ENCODE results near the gene ACTR3C.
"Not testable (repeated sequence)": the region's sequence is repeated elsewhere in the genome, so short reads cannot be mapped to it uniquely, and the experiment has no call there.

ACTR3C gene

GRCh38 chr7:150276132-150276695 lies 47.1 kb downstream of the ACTR3C start:
- peak; percentile 33 for DNase-seq
- not testable (repeated sequence) for H3K27ac ChIP-seq; H3K27me3 ChIP-seq (ENCODE audit: insufficient read depth, low read depth, severe bottlenecking); H3K36me3 ChIP-seq; H3K4me3 ChIP-seq (ENCODE audit: low read depth, low read length); H3K9me3 ChIP-seq (ENCODE audit: severe bottlenecking)
- TF ChIP-seq, protein P1, sequence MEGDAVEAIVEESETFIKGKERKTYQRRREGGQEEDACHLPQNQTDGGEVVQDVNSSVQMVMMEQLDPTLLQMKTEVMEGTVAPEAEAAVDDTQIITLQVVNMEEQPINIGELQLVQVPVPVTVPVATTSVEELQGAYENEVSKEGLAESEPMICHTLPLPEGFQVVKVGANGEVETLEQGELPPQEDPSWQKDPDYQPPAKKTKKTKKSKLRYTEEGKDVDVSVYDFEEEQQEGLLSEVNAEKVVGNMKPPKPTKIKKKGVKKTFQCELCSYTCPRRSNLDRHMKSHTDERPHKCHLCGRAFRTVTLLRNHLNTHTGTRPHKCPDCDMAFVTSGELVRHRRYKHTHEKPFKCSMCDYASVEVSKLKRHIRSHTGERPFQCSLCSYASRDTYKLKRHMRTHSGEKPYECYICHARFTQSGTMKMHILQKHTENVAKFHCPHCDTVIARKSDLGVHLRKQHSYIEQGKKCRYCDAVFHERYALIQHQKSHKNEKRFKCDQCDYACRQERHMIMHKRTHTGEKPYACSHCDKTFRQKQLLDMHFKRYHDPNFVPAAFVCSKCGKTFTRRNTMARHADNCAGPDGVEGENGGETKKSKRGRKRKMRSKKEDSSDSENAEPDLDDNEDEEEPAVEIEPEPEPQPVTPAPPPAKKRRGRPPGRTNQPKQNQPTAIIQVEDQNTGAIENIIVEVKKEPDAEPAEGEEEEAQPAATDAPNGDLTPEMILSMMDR (IDR thresholded peaks at IDR 0.05; ENCODE audit: low read depth, low read length) = peak; percentile 37; the same call in 1 of the 2 replicates

- H3K4me3 ChIP-seq (ENCODE audit: low read depth, low read length); H3K27me3 ChIP-seq (ENCODE audit: insufficient read depth, low read depth, severe bottlenecking); DNase-seq; H3K9me3 ChIP-seq (ENCODE audit: severe bottlenecking); H3K36me3 ChIP-seq; H3K27ac ChIP-seq: not testable (repeated sequence)
These were observed 51.4 kb downstream of the ACTR3C start for GRCh38 chr7:150271898-150272297.

DNA sequence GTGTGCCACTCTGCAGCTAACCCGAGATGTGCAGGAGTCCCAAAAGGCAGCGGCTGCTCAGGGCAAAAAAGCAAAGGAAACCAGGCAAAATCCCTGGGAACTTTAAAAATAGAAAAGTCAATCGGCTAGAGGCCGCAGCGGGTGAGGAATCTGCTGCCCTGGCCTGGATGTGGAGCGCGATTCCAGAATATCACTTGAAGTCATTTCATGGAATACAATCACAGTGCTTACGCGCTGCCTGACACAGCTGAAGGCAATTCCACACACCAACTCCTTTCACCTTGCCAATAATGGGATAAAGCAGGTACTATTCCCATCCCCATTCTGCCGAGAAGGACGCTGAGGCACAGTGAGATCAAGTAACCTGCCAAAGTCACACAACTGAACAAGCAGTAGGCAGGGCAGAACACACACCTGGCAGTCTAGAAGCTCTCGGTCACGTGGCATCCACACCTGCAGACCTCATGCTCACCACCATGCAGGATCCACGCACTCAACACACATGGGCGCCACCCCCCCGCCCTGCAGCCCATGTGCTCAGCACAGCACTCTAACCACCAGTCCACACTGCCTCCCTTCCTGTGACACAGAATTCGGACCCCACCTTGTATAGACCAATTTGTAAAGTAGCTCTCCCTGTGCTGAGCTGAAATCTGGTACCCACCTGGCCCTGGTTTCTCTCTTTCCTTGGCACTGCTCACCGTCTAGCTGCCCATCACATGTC lies 53.1 kb downstream of the ACTR3C start:
- H3K27ac ChIP-seq; H3K9me3 ChIP-seq (ENCODE audit: severe bottlenecking); DNase-seq; H3K27me3 ChIP-seq (ENCODE audit: insufficient read depth, low read depth, severe bottlenecking); H3K4me3 ChIP-seq (ENCODE audit: low read depth, low read length); H3K36me3 ChIP-seq: not testable (repeated sequence)

- not testable (repeated sequence) for H3K27ac ChIP-seq; H3K27me3 ChIP-seq (ENCODE audit: insufficient read depth, low read depth, severe bottlenecking); H3K9me3 ChIP-seq (ENCODE audit: severe bottlenecking); DNase-seq; H3K4me3 ChIP-seq (ENCODE audit: low read depth, low read length); H3K36me3 ChIP-seq
These were observed 54.5 kb downstream of the ACTR3C start for GRCh38 chr7:150268798-150269197.

- not testable (repeated sequence) for H3K27me3 ChIP-seq (ENCODE audit: insufficient read depth, low read depth, severe bottlenecking); H3K27ac ChIP-seq; DNase-seq; H3K9me3 ChIP-seq (ENCODE audit: severe bottlenecking); H3K4me3 ChIP-seq (ENCODE audit: low read depth, low read length); H3K36me3 ChIP-seq
These were observed 55.1 kb downstream of the ACTR3C start for GRCh38 chr7:150268287-150268686.

- H3K9me3 ChIP-seq (ENCODE audit: severe bottlenecking); H3K27me3 ChIP-seq (ENCODE audit: insufficient read depth, low read depth, severe bottlenecking); H3K4me3 ChIP-seq (ENCODE audit: low read depth, low read length); H3K27ac ChIP-seq; DNase-seq; H3K36me3 ChIP-seq: not testable (repeated sequence)
These were observed 56.2 kb downstream of the ACTR3C start for GRCh38 chr7:150266953-150267665.

DNA sequence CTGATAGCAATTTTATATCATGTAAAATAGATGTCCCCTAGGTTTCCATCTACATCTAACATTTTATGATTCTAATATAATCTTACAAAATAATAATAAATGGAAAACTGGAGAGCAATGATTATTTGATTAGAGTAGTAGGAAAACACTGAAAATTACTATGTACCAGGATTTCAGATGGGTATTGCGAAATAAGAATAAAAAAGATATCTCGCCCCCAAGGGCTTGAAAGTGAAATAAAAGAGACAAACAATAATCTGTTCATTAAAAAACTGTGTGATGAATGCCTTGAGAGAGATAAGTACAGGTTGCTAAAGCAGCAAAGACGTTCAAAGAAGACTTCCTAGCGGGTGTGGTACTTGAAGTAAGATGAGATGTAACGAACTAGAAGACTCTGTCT lies 60.7 kb downstream of the ACTR3C start:
- not testable (repeated sequence) for DNase-seq; H3K36me3 ChIP-seq; H3K4me3 ChIP-seq (ENCODE audit: low read depth, low read length); H3K27ac ChIP-seq; H3K27me3 ChIP-seq (ENCODE audit: insufficient read depth, low read depth, severe bottlenecking); H3K9me3 ChIP-seq (ENCODE audit: severe bottlenecking)

DNA sequence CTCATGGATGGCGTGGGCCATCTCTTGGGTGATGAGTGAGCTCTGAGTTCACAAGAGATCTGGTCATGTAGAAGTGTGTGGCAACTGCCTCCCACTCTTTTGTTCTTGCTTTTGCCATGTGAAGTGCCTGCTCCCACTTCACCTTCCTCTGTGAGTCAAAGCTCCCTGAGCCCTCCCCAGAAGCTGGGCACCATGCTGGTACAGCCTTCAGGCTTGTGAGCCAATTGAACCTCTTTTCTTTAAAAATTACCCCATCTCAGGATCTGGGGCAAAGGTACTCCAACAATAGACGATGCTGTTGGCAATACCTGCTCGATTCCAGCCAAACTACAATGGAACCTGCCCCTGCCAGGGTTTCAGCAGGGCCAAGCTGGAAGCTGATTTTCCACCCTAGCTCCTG lies 75.6 kb downstream of the ACTR3C start:
- not testable (repeated sequence) for H3K9me3 ChIP-seq (ENCODE audit: severe bottlenecking); H3K27me3 ChIP-seq (ENCODE audit: insufficient read depth, low read depth, severe bottlenecking); DNase-seq; H3K27ac ChIP-seq; H3K36me3 ChIP-seq; H3K4me3 ChIP-seq (ENCODE audit: low read depth, low read length)

- not testable (repeated sequence) for H3K9me3 ChIP-seq (ENCODE audit: severe bottlenecking); H3K27me3 ChIP-seq (ENCODE audit: insufficient read depth, low read depth, severe bottlenecking)
These were observed 78.1 kb downstream of the ACTR3C start for GRCh38 chr7:150245208-150245607.

DNA sequence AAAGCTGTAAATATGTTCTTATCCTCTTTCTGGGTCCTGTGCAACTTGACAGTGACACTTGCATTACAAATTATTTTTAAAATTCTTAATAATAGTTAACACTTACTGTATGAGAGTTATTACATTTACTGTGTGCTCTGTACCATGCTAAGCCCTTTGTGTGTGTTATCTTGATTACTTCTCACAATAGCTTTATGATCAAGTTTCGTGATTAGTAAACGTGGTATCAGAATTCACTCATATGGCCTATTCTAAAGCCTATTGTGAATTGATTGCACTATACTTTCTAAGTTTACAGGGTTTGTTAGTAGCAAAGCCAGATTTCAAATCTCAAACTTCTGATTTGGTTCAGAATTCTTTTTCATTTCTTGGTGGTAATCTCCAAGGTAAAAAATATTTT lies 80.4 kb downstream of the ACTR3C start:
- H3K27me3 ChIP-seq (ENCODE audit: insufficient read depth, low read depth, severe bottlenecking); H3K27ac ChIP-seq; H3K4me3 ChIP-seq (ENCODE audit: low read depth, low read length); H3K36me3 ChIP-seq; H3K9me3 ChIP-seq (ENCODE audit: severe bottlenecking); DNase-seq: not testable (repeated sequence)

More at GRCh38 chr7:150245208-150245607, 78.1 kb downstream of the ACTR3C start:
- not testable (repeated sequence) for DNase-seq; H3K27ac ChIP-seq; H3K4me3 ChIP-seq (ENCODE audit: low read depth, low read length); H3K36me3 ChIP-seq

- not testable (repeated sequence) for H3K9me3 ChIP-seq (ENCODE audit: severe bottlenecking); H3K27ac ChIP-seq; H3K4me3 ChIP-seq (ENCODE audit: low read depth, low read length); H3K36me3 ChIP-seq; H3K27me3 ChIP-seq (ENCODE audit: insufficient read depth, low read depth, severe bottlenecking); DNase-seq
These were observed 97.9 kb downstream of the ACTR3C start for GRCh38 chr7:150225444-150225843.

Measured in WERI-Rb-1 (cell line).